ENCODE data around the gene C19orf47.

Gene C19orf47

GRCh38 chr19:40303765-40304164 lies 44.4 kb downstream of the C19orf47 start:
- Histone ChIP-seq H3K4me1 (ENCODE audit: insufficient read depth, poor library complexity, severe bottlenecking) (peaks cover 11% of the 10 kb centered on the region), H3K27me3 (ENCODE audit: insufficient read depth, poor library complexity, severe bottlenecking) (no peaks in the 10 kb centered on the region), H3K27ac (ENCODE audit: poor library complexity, severe bottlenecking) (no peak overlapping the region), H3K9me3 (ENCODE audit: severe bottlenecking) (no peaks in the 10 kb centered on the region), H3K4me3 (ENCODE audit: severe bottlenecking) (no peak overlapping the region), H3K36me3 (ENCODE audit: low read depth) (no peaks in the 10 kb centered on the region)
- TF ChIP-seq, protein P1, sequence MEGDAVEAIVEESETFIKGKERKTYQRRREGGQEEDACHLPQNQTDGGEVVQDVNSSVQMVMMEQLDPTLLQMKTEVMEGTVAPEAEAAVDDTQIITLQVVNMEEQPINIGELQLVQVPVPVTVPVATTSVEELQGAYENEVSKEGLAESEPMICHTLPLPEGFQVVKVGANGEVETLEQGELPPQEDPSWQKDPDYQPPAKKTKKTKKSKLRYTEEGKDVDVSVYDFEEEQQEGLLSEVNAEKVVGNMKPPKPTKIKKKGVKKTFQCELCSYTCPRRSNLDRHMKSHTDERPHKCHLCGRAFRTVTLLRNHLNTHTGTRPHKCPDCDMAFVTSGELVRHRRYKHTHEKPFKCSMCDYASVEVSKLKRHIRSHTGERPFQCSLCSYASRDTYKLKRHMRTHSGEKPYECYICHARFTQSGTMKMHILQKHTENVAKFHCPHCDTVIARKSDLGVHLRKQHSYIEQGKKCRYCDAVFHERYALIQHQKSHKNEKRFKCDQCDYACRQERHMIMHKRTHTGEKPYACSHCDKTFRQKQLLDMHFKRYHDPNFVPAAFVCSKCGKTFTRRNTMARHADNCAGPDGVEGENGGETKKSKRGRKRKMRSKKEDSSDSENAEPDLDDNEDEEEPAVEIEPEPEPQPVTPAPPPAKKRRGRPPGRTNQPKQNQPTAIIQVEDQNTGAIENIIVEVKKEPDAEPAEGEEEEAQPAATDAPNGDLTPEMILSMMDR (IDR thresholded peaks at IDR 0.05; ENCODE audit: poor library complexity, severe bottlenecking): no peak
- ATAC-seq (ENCODE audit: low read depth) (no peak), DNase-seq (ENCODE audit: low spot score) (no peak)

- DNase-seq (ENCODE audit: low spot score) (no peak), ATAC-seq (ENCODE audit: low read depth) (peak; percentile 53; the same call in 1 of the 3 replicates)
- Histone ChIP-seq H3K27ac (ENCODE audit: poor library complexity, severe bottlenecking) (no peak overlapping the region), H3K9me3 (ENCODE audit: severe bottlenecking) (no peaks in the 10 kb centered on the region), H3K4me3 (ENCODE audit: severe bottlenecking) (no peak overlapping the region), H3K36me3 (ENCODE audit: low read depth) (no peaks in the 10 kb centered on the region), H3K4me1 (ENCODE audit: insufficient read depth, poor library complexity, severe bottlenecking) (peaks cover 11% of the 10 kb centered on the region), H3K27me3 (ENCODE audit: insufficient read depth, poor library complexity, severe bottlenecking) (no peaks in the 10 kb centered on the region)
- TF ChIP-seq, protein P1 (IDR thresholded peaks at IDR 0.05; ENCODE audit: poor library complexity, severe bottlenecking): no peak
Measured at GRCh38 chr19:40302224-40303011, 45.8 kb downstream of the C19orf47 start.

DNA sequence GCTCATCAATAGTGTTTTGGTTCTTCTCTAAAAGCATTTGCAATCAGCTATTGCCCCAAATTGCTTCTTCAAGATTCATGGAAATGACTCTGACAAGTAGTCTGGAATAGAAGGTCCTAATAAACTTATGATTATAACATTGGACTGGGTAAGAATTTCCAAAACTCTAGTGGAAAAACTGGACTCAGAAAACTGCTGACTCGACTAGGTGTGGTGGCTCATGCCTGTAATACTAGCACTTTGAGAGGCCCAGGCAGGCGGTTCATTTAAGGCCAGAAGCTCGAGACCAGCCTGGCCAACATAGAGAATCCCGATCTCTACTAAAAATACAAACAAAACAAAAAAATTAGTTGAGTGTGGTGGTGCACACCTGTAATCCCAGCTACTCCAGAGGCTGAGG lies 47.5 kb downstream of the C19orf47 start:
- Histone ChIP-seq H3K9me3 (ENCODE audit: severe bottlenecking) (no peaks in the 10 kb centered on the region), H3K36me3 (ENCODE audit: low read depth) (no peaks in the 10 kb centered on the region), H3K27ac (ENCODE audit: poor library complexity, severe bottlenecking) (no peak overlapping the region), H3K4me1 (ENCODE audit: insufficient read depth, poor library complexity, severe bottlenecking) (peaks cover 11% of the 10 kb centered on the region), H3K27me3 (ENCODE audit: insufficient read depth, poor library complexity, severe bottlenecking) (no peaks in the 10 kb centered on the region), H3K4me3 (ENCODE audit: severe bottlenecking) (no peak overlapping the region)
- DNase-seq (ENCODE audit: low spot score) (no peak), ATAC-seq (ENCODE audit: low read depth) (no peak)
- TF ChIP-seq, protein P1 (IDR thresholded peaks at IDR 0.05; ENCODE audit: poor library complexity, severe bottlenecking): no peak

GRCh38 chr19:40298026-40298425 lies 50.2 kb downstream of the C19orf47 start:
- no peak overlapping the region for H3K4me3 ChIP-seq (ENCODE audit: severe bottlenecking)
- H3K36me3 ChIP-seq (ENCODE audit: low read depth): no peaks in the 10 kb centered on the region
- peaks cover 11% of the 10 kb centered on the region for H3K4me1 ChIP-seq (ENCODE audit: insufficient read depth, poor library complexity, severe bottlenecking)
- TF ChIP-seq, protein P1 (IDR thresholded peaks at IDR 0.05; ENCODE audit: poor library complexity, severe bottlenecking): no peak
- DNase-seq (ENCODE audit: low spot score): no peak
- no peak overlapping the region for H3K27ac ChIP-seq (ENCODE audit: poor library complexity, severe bottlenecking)
- no peak for ATAC-seq (ENCODE audit: low read depth)
- H3K27me3 ChIP-seq (ENCODE audit: insufficient read depth, poor library complexity, severe bottlenecking): no peaks in the 10 kb centered on the region
- H3K9me3 ChIP-seq (ENCODE audit: severe bottlenecking): no peaks in the 10 kb centered on the region

GRCh38 chr19:40294560-40294959 lies 53.6 kb downstream of the C19orf47 start:
- no peaks in the 10 kb centered on the region for H3K36me3 ChIP-seq (ENCODE audit: low read depth)
- H3K4me3 ChIP-seq (ENCODE audit: severe bottlenecking): no peak overlapping the region
- ATAC-seq (ENCODE audit: low read depth): no peak
- no peaks in the 10 kb centered on the region for H3K4me1 ChIP-seq (ENCODE audit: insufficient read depth, poor library complexity, severe bottlenecking)
- DNase-seq (ENCODE audit: low spot score): no peak
- TF ChIP-seq, protein P1 (IDR thresholded peaks at IDR 0.05; ENCODE audit: poor library complexity, severe bottlenecking): no peak
- H3K27ac ChIP-seq (ENCODE audit: poor library complexity, severe bottlenecking): no peak overlapping the region
- H3K9me3 ChIP-seq (ENCODE audit: severe bottlenecking): no peaks in the 10 kb centered on the region
- H3K27me3 ChIP-seq (ENCODE audit: insufficient read depth, poor library complexity, severe bottlenecking): no peaks in the 10 kb centered on the region
